WTC11 (cell line): ENCODE results near the gene CFAP20DC.

Experiments used
- ESRRA ChIP-seq: sonication (generic); formaldehyde crosslinking; IDR thresholded peaks from 2 replicates; pipeline ENCODE4 v1.8.1; 2022; ENCODE audit warnings: mild to moderate bottlenecking, missing genetic modification reagents, borderline replicate concordance
- GABPB1 ChIP-seq: sonication (generic); formaldehyde crosslinking; IDR thresholded peaks from 2 replicates; pipeline ENCODE4 v1.8.1; 2023; ENCODE audit warnings: mild to moderate bottlenecking, missing genetic modification reagents
- MLX ChIP-seq: sonication (generic); formaldehyde crosslinking; IDR thresholded peaks from 2 replicates; pipeline ENCODE4 v1.8.1; 2023; ENCODE audit warnings: mild to moderate bottlenecking, missing genetic modification reagents, moderate library complexity
- SP1 ChIP-seq: sonication (generic); formaldehyde crosslinking; conservative IDR thresholded peaks from 2 replicates; pipeline ENCODE4 v1.8.1; 2022; ENCODE audit warnings: missing genetic modification reagents

- TF ChIP-seq SP1 (CRISPR knock-in tag) (no peak), ESRRA (CRISPR knock-in tag) (no peak), MLX (no peak), GABPB1 (CRISPR knock-in tag) (no peak)
Measured at GRCh38 chr3:59093521-59093920, 43.7 kb upstream of the CFAP20DC start.
